OCI-LY7 (cell line): ENCODE measurements around the gene TAF11L12. TPM values are rescaled to one million over a fixed set of nuclear protein-coding genes. Genes with fewer than 3 reads are reported as not detected.
"Not testable (repeated sequence)": the region's sequence is repeated elsewhere in the genome, so short reads cannot be mapped to it uniquely, and the experiment has no call there.

Source experiments
- BruUV-seq: library from RNA; stranded (reverse); fragments of 400-500 nt; replicated peaks from 2 replicates; lab custom pipeline; 2021; lab: Mats Ljungman, UMichigan
- CTCF ChIA-PET: fragments of 300-600 bp; sonication (Branson Sonifier 250); formaldehyde crosslinking; loops from one replicate; lab custom pipeline; 2022; ENCODE audit warnings: antibody characterized with exemption; ENCODE audit not compliant: unreplicated experiment; lab: Charles Lee
- POLR2A ChIA-PET: fragments of 300-600 bp; sonication (Branson Sonifier 250); formaldehyde crosslinking; loops from one replicate; lab custom pipeline; 2022; ENCODE audit warnings: antibody characterized with exemption; lab: Charles Lee
- DNase-seq: peaks from one replicate; pipeline ENCODE4 v3.0.0-alpha.2; 2015; ENCODE audit warnings: low spot score
- H2AFZ ChIP-seq: fragments of 200-600 bp; sonication (generic), shearing (Covaris generic); 2 replicates; pipeline ENCODE4 v1.6.1; 2014; ENCODE audit warnings: mild to moderate bottlenecking, antibody characterized with exemption, low read length, moderate library complexity
- H3K27ac ChIP-seq: fragments of 200-600 bp; sonication (generic); 2 replicates; pipeline ENCODE4 v1.5.1; 2014; ENCODE audit warnings: mixed run types, low read depth, mild to moderate bottlenecking, moderate library complexity, low read length, inconsistent platforms; ENCODE audit not compliant: poor library complexity, severe bottlenecking
- H3K36me3 ChIP-seq: fragments of 200-600 bp; sonication (generic); 2 replicates; pipeline ENCODE4 v1.6.1; 2014; ENCODE audit warnings: mild to moderate bottlenecking, antibody characterized with exemption, low read length, moderate library complexity, mixed read lengths; ENCODE audit not compliant: insufficient read depth
- H3K4me1 ChIP-seq: fragments of 200-600 bp; sonication (generic); 2 replicates; pipeline ENCODE4 v1.5.1; 2014; ENCODE audit warnings: mild to moderate bottlenecking, low read length; ENCODE audit not compliant: insufficient read depth, poor library complexity, severe bottlenecking
- H3K4me2 ChIP-seq: fragments of 200-600 bp; sonication (generic); 2 replicates; pipeline ENCODE4 v1.6.1; 2014; ENCODE audit warnings: mild to moderate bottlenecking, low read length
- H3K4me3 ChIP-seq: fragments of 200-600 bp; sonication (generic); 2 replicates; pipeline ENCODE4 v1.5.1; 2014; ENCODE audit warnings: mild to moderate bottlenecking, low read depth, low read length; ENCODE audit not compliant: poor library complexity, severe bottlenecking
- H3K79me2 ChIP-seq: fragments of 200-600 bp; sonication (generic); 2 replicates; pipeline ENCODE4 v1.6.1; 2016; ENCODE audit warnings: low read depth, mild to moderate bottlenecking, low read length, moderate library complexity, mixed read lengths; ENCODE audit not compliant: insufficient read depth
- H3K9me2 ChIP-seq: fragments of 200-600 bp; sonication (generic); 2 replicates; pipeline ENCODE4 v1.6.1; 2016; ENCODE audit warnings: mild to moderate bottlenecking, low read length, mixed read lengths; ENCODE audit not compliant: insufficient read depth
- H3K9me3 ChIP-seq: fragments of 200-600 bp; sonication (generic); 2 replicates; pipeline ENCODE4 v1.6.1; 2014; ENCODE audit warnings: mild to moderate bottlenecking, mixed run types, low read length, mixed read lengths
- H4K20me1 ChIP-seq: fragments of 200-600 bp; sonication (generic); 2 replicates; pipeline ENCODE4 v1.6.1; 2014; ENCODE audit warnings: mild to moderate bottlenecking, antibody characterized with exemption, low read length, moderate library complexity, mixed read lengths; ENCODE audit not compliant: insufficient read depth
- CTCF ChIP-seq: fragments of 200-600 bp; sonication (generic); conservative IDR thresholded peaks from 2 replicates; pipeline ENCODE4 v1.5.1; 2014; ENCODE audit warnings: mild to moderate bottlenecking, antibody characterized with exemption, low read length, moderate library complexity, mixed read lengths
- EZH2phosphoT487 ChIP-seq: fragments of 200-600 bp; sonication (generic); IDR thresholded peaks from 2 replicates; pipeline ENCODE4 v1.6.1; 2018; ENCODE audit warnings: low read depth, borderline replicate concordance, mild to moderate bottlenecking, mixed run types, antibody characterized with exemption, low read length, moderate library complexity, mixed read lengths
- intact Hi-C: fragments of 100-400 bp; cut with micrococcal nuclease; formaldehyde crosslinking; loops from one replicate; pipeline ENCODE4 v1.10.0; 2022; ENCODE audit not compliant: unreplicated experiment
- total RNA-seq, 2 experiments: library from RNA; depleted of rRNA in 1 of 2; stranded (reverse); fragments of >200 nt in 1 of 2; shearing (Covaris generic) in 1 of 2; gene quantifications; 2 replicates each; pipeline ENCODE4 v1.2.3, GENCODE V29; 2014 to 2022

The TAF11L12 gene
- total RNA-seq, 2 experiments from 2014 or later, result not detected

- Histone ChIP-seq H3K9me2 (no peaks in the 10 kb centered on the region), H3K36me3 (no peaks in the 10 kb centered on the region), H2AFZ (no peak overlapping the region), H3K4me2 (no peak overlapping the region), H3K79me2 (no peaks in the 10 kb centered on the region), H3K9me3 (no peaks in the 10 kb centered on the region), H3K4me1 (no peaks in the 10 kb centered on the region), H3K27ac (no peak overlapping the region), H4K20me1 (no peaks in the 10 kb centered on the region), H3K4me3 (no peak overlapping the region)
- CTCF ChIA-PET, result no interaction called here
- intact Hi-C loops, result no loop called here
- POLR2A ChIA-PET, result no interaction called here
- no TSS peak for BruUV-seq
- no peak for DNase-seq
- no peak for TF ChIP-seq EZH2phosphoT487
- no peak for TF ChIP-seq CTCF
These were observed 5.2 kb upstream of the TAF11L12 start for GRCh38 chr5:17604951-17605350.

GRCh38 chr5:17607461-17607860 is 2.7 kb upstream of the TAF11L12 start:
- H3K9me3 ChIP-seq, intact Hi-C loops, H3K4me3 ChIP-seq, H3K4me2 ChIP-seq, H3K36me3 ChIP-seq, H3K4me1 ChIP-seq, CTCF ChIA-PET, POLR2A ChIA-PET, H4K20me1 ChIP-seq, BruUV-seq, H3K9me2 ChIP-seq, H3K27ac ChIP-seq, H2AFZ ChIP-seq, H3K79me2 ChIP-seq, DNase-seq: not testable (repeated sequence)

- CTCF ChIA-PET, result no interaction called here
- no peak overlapping the region for H3K27ac ChIP-seq
- H2AFZ ChIP-seq, result no peak overlapping the region
- H3K9me2 ChIP-seq, result no peaks in the 10 kb centered on the region
- no peaks in the 10 kb centered on the region for H3K4me1 ChIP-seq
- H3K4me2 ChIP-seq, result no peak overlapping the region
- POLR2A ChIA-PET, result no interaction called here
- no peak for DNase-seq
- no peak overlapping the region for H3K4me3 ChIP-seq
- no TSS peak for BruUV-seq
- intact Hi-C loops, result no loop called here
- H3K79me2 ChIP-seq, result no peaks in the 10 kb centered on the region
- H4K20me1 ChIP-seq, result no peaks in the 10 kb centered on the region
- no peaks in the 10 kb centered on the region for H3K9me3 ChIP-seq
- no peaks in the 10 kb centered on the region for H3K36me3 ChIP-seq
- no peak for TF ChIP-seq EZH2phosphoT487
These were observed 4.8 kb downstream of the TAF11L12 start for GRCh38 chr5:17614872-17615605.
